ENCODE data around the gene KCNQ1. TPM values are rescaled to one million over a fixed set of nuclear protein-coding genes. Genes with fewer than 3 reads are reported as not detected.

Gene KCNQ1
- total and polyA plus RNA-seq, 9 of the 15 experiments (the other 6 are each of a cell fraction or from before 2014, with no cell fraction given) = 0.44 TPM; not detected in 8

- H3K9me3 ChIP-seq (replicated peaks; ENCODE audit: control insufficient read depth, insufficient read depth, low read depth, low read length) = no peaks in the 10 kb centered on the region
- no TSS peak for BruUV-seq (replicated peaks)
- DNase-seq (ENCODE audit: extremely low read depth in 1 of 4, low spot score in 3 of 4) (no peak), FAIRE-seq (no peak), ATAC-seq (no peak)
- no peak overlapping the region for H3K27ac ChIP-seq (ENCODE audit: extremely low read depth, low read depth, low read length)
- H3K4me3 ChIP-seq = no peak overlapping the region
- H3K4me1 ChIP-seq (replicated peaks in 1 of 2; ENCODE audit: control insufficient read depth in 2 of 2, insufficient read depth in 2 of 2, low read length in 2 of 2) = peaks cover 14 to 25% of the 10 kb centered on the region in 2 experiments; a peak in 4 of 5 replicates
- CTCF ChIA-PET (ENCODE audit: low intra/inter-chr PET ratio) = no interaction called here
- peak overlapping the region; percentile 20; the same call in 1 of the 2 replicates for H2AFZ ChIP-seq (ENCODE audit: low read depth, low read length)
- intact Hi-C loops (cut with micrococcal nuclease) (no loop called here), in situ Hi-C loops (cut with MboI) (no loop called here)
- no peaks in the 10 kb centered on the region for H4K20me1 ChIP-seq (replicated peaks; ENCODE audit: control insufficient read depth, insufficient read depth, low read length)
- POLR2A ChIA-PET = interaction anchor here (1.6 kb wide), 1 partner anchor 20 kb away, joined by 5 read pairs; no protein-coding TSS in a partner anchor
- peak overlapping the region in 1 of 2 experiments; percentile 62; a peak in 1 of 4 replicates for H3K9ac ChIP-seq (ENCODE audit: insufficient read depth in 1 of 2, low read depth in 2 of 2, low read length in 2 of 2)
- no peaks in the 10 kb centered on the region; a peak in 1 of 5 replicates for H3K27me3 ChIP-seq (ENCODE audit: control insufficient read depth in 2 of 2, insufficient read depth in 2 of 2, low read length in 2 of 2)
- H3K9me1 ChIP-seq (ENCODE audit: control insufficient read depth, insufficient read depth, low read length) = no peaks in the 10 kb centered on the region
- 28% methylated on average over 11 of the region's 12 CpGs for WGBS (ENCODE audit: insufficient coverage, low coverage, missing lambda C conversion rate)
- H3K36me3 ChIP-seq (ENCODE audit: control insufficient read depth, insufficient read depth, low read length) = no peaks in the 10 kb centered on the region
- no peak overlapping the region for H3K4me2 ChIP-seq (ENCODE audit: insufficient read depth, low read length)
- no peaks in the 10 kb centered on the region for H3K79me2 ChIP-seq (ENCODE audit: control insufficient read depth, insufficient read depth, low read length)
- TF ChIP-seq ZFPM2 (CRISPR knock-in tag; IDR thresholded peaks at IDR 0.05) = no peak
- TF ChIP-seq PHF21A (IDR thresholded peaks at IDR 0.05; ENCODE audit: borderline replicate concordance, low read depth) = no peak
- TF ChIP-seq ZNF316 (IDR thresholded peaks at IDR 0.05) = no peak
- no peak for TF ChIP-seq NR1H2 (CRISPR knock-in tag; IDR thresholded peaks at IDR 0.05)
- no peak for TF ChIP-seq E2F3 (CRISPR knock-in tag; IDR thresholded peaks at IDR 0.05)
- no peak for TF ChIP-seq SAFB2 (IDR thresholded peaks at IDR 0.05; ENCODE audit: borderline replicate concordance, low read depth, low read length, severe bottlenecking)
- TF ChIP-seq NCOA1 (IDR thresholded peaks at IDR 0.05; ENCODE audit: low read depth) = no peak
- no peak for TF ChIP-seq FUS (optimal IDR thresholded peaks at IDR 0.05; ENCODE audit: low read depth, low read length)
- TF ChIP-seq SMARCA5 (IDR thresholded peaks at IDR 0.05) = no peak
Observed at GRCh38 chr11:2752923-2753322, 308.1 kb downstream of the KCNQ1 start.
